Measurements from ENCODE around the gene MDH1. TPM values are rescaled to one million over a fixed set of nuclear protein-coding genes. Genes with fewer than 3 reads are reported as not detected.

MDH1 gene
- total and polyA plus RNA-seq, 7 donors, result 198 to 382 (median 217) TPM

- Histone ChIP-seq H3K27ac (no peak overlapping the region), H3K27me3 (no peaks in the 10 kb centered on the region), H3K4me1 (no peaks in the 10 kb centered on the region), H3K4me3 (no peak overlapping the region), H3K36me3 (no peaks in the 10 kb centered on the region), H3K9me3 (no peaks in the 10 kb centered on the region)
- intact Hi-C loops (cut with DNase I), result no loop called here
- no peak for TF ChIP-seq EP300 (IDR thresholded peaks at IDR 0.05)
- no peak for TF ChIP-seq POLR2AphosphoS5 (IDR thresholded peaks at IDR 0.05)
- no peak for TF ChIP-seq CTCF (IDR thresholded peaks at IDR 0.05)
- no peak for TF ChIP-seq POLR2A (IDR thresholded peaks at IDR 0.05)
- WGBS, 2 donors, result 59 to 74% methylated on average over 4 of the region's 4 CpGs
- DNase-seq, result no peak
Measured at GRCh38 chr2:63651861-63652651, 63.3 kb downstream of the MDH1 start.

DNA sequence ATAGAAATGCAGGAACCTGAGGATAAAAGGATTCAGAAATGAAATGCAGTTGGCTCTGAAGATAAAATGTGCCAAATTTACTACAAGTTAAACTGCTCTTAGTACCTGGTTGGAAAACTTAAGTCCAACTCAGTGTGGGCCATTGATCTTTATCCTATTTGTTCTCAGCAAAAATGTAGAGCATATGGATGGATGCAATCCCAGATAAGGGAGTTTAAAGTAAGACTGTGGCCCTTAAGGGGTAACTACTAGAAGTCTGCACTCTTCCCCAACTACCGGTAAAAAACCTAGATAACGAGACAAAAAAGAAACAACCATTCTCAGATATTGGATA lies 63.9 kb downstream of the MDH1 start:
- no peaks in the 10 kb centered on the region for H3K36me3 ChIP-seq
- H3K4me1 ChIP-seq, result no peaks in the 10 kb centered on the region
- DNase-seq, result no peak
- no peak overlapping the region for H3K27ac ChIP-seq
- WGBS, 2 donors, result 77 to 87% methylated on average over 2 of the region's 2 CpGs
- no peak overlapping the region for H3K4me3 ChIP-seq
- H3K9me3 ChIP-seq, result no peaks in the 10 kb centered on the region
- intact Hi-C loops (cut with DNase I), result no loop called here
- TF ChIP-seq CTCF (IDR thresholded peaks at IDR 0.05) (no peak), POLR2A (IDR thresholded peaks at IDR 0.05) (no peak), EP300 (IDR thresholded peaks at IDR 0.05) (no peak), POLR2AphosphoS5 (IDR thresholded peaks at IDR 0.05) (no peak)
- no peaks in the 10 kb centered on the region for H3K27me3 ChIP-seq

DNA sequence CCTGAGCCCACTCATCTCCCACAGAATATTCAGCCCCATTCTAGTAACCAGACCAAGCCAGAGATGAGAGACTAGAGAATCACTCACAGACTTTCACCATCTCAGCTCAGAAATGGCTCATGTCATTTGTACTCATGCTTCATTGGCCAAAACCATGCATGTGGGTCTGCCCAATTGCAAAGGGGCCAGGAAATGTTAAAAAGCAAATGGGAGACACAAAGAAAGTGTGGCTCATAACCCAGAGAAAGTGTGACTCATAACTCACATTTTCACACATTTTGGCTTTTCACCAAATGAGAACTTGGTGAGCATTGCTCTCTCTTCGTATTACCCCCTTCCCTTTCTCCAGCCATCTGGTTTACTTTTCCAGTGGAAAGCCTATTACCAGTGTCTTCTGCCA lies 66.2 kb downstream of the MDH1 start:
- no peak for DNase-seq
- Histone ChIP-seq H3K9me3 (no peaks in the 10 kb centered on the region), H3K27ac (no peak overlapping the region), H3K4me1 (no peaks in the 10 kb centered on the region), H3K4me3 (no peak overlapping the region), H3K36me3 (no peaks in the 10 kb centered on the region), H3K27me3 (no peaks in the 10 kb centered on the region)
- intact Hi-C loops (cut with DNase I), result no loop called here
- TF ChIP-seq POLR2AphosphoS5 (IDR thresholded peaks at IDR 0.05), result no peak
- no peak for TF ChIP-seq POLR2A (IDR thresholded peaks at IDR 0.05)
- TF ChIP-seq CTCF (IDR thresholded peaks at IDR 0.05), result no peak
- no peak for TF ChIP-seq EP300 (IDR thresholded peaks at IDR 0.05)
- 76 to 85% methylated on average over 1 of the region's 1 CpG for WGBS, 2 donors

Other genes with a start within 250 kb of the MDH1 start
- 10 to 100 TPM; 14.0 to 35.5 (median 19.9) TPM for gene WDPCP, start 486 bp upstream of the MDH1 start, total RNA-seq
- 1 to 10 TPM in 1 of 3 donors, under 1 TPM in 2; 0.60 to 1.9 (median 0.69) TPM for gene WDPCP, start 486 bp upstream of the MDH1 start, polyA plus RNA-seq

Measured in sigmoid colon (tissue), 7 donors.